ENCODE data around the gene XRCC4. TPM values are rescaled to one million over a fixed set of nuclear protein-coding genes. Genes with fewer than 3 reads are reported as not detected.

XRCC4 gene
- total and polyA plus RNA-seq, 2 of the 8 experiments (the other 6 are each of a cell fraction or from before 2014, with no cell fraction given), result 3.0 to 8.3 TPM

GRCh38 chr5:83331842-83332241 is 254.5 kb downstream of the XRCC4 start:
- H3K23me2 ChIP-seq (ENCODE audit: low read depth, low read length), result no peaks in the 10 kb centered on the region
- no peaks in the 10 kb centered on the region for H4K20me1 ChIP-seq (replicated peaks in 1 of 2; ENCODE audit: control insufficient read depth in 1 of 2, insufficient read depth in 2 of 2, low read length in 2 of 2)
- H3K18ac ChIP-seq (ENCODE audit: extremely low read depth, low read length), result no peak overlapping the region
- no peak overlapping the region for H3K9ac ChIP-seq (replicated peaks in 1 of 4; ENCODE audit: extremely low read depth in 1 of 4, low read depth in 3 of 4, low read length in 3 of 4)
- TF ChIP-seq CBX5 (IDR thresholded peaks at IDR 0.05; ENCODE audit: low read depth, low read length) (no peak), SP4 (IDR thresholded peaks at IDR 0.05; ENCODE audit: low read length) (no peak), RBBP5 (IDR thresholded peaks at IDR 0.05; ENCODE audit: borderline replicate concordance, low read depth, low read length) (no peak)
- H3K9me3 ChIP-seq (ENCODE audit: insufficient read depth in 2 of 2, low read depth in 1 of 2, low read length in 1 of 2), result no peaks in the 10 kb centered on the region
- H3K4me1 ChIP-seq (replicated peaks in 1 of 4; ENCODE audit: control insufficient read depth in 3 of 4, insufficient read depth in 4 of 4, low read length in 3 of 4), result no peaks in the 10 kb centered on the region
- no peak overlapping the region for H2AK5ac ChIP-seq (ENCODE audit: low read depth, low read length)
- H2AFZ ChIP-seq (ENCODE audit: low read length), result no peak overlapping the region
- WGBS, 2 experiments (ENCODE audit: extremely low coverage in 1 of 2, insufficient coverage in 1 of 2, insufficient read length in 1 of 2, insufficient replicate concordance in 2 of 2, low coverage in 1 of 2, low lambda C conversion rate in 2 of 2, missing lambda C conversion rate in 1 of 2), result 85% methylated on average over 2 of the region's 2 CpGs; no CpG with 5 or more reads in 1 of the 2 experiments
- no peak overlapping the region for H4K91ac ChIP-seq (replicated peaks; ENCODE audit: insufficient read length, low read length)
- no peak overlapping the region for H4K8ac ChIP-seq (ENCODE audit: extremely low read depth, insufficient read depth, low read length)
- no peaks in the 10 kb centered on the region for H3K36me3 ChIP-seq (ENCODE audit: control insufficient read depth in 2 of 4, insufficient read depth in 4 of 4, low read length in 3 of 4)
- no peak overlapping the region for H2BK15ac ChIP-seq (ENCODE audit: low read length)
- no peak overlapping the region for H3K14ac ChIP-seq (ENCODE audit: insufficient read length)
- H3K23ac ChIP-seq (ENCODE audit: insufficient read length), result no peak overlapping the region
- H3K79me2 ChIP-seq (ENCODE audit: control insufficient read depth in 1 of 2, insufficient read depth in 2 of 2, low read length in 2 of 2), result no peaks in the 10 kb centered on the region
- no peaks in the 10 kb centered on the region for H3K79me1 ChIP-seq (ENCODE audit: low read depth, low read length)
- no peak overlapping the region for H2BK120ac ChIP-seq (replicated peaks; ENCODE audit: low read depth, low read length)
- H3K56ac ChIP-seq (replicated peaks; ENCODE audit: insufficient read length, low read depth, low read length), result no peak overlapping the region
- H4K5ac ChIP-seq (ENCODE audit: insufficient read length, low read depth, low read length), result no peak overlapping the region
- no peak overlapping the region for H2BK20ac ChIP-seq (ENCODE audit: low read length)
- no peak overlapping the region for H3K4ac ChIP-seq (replicated peaks; ENCODE audit: insufficient read length, low read depth, low read length)
- no peaks in the 10 kb centered on the region for H3K27me3 ChIP-seq (replicated peaks in 1 of 4; ENCODE audit: control insufficient read depth in 3 of 4, extremely low read depth in 1 of 4, insufficient read depth in 3 of 4, low read length in 3 of 4)
- no peak for FAIRE-seq
- no peak overlapping the region for H2BK5ac ChIP-seq (ENCODE audit: low read depth, low read length)
- no peak for DNase-seq (ENCODE audit: low read depth in 1 of 2, low spot score in 2 of 2)
- H2BK12ac ChIP-seq (ENCODE audit: low read depth, low read length), result no peak overlapping the region
- no peak overlapping the region for H3K4me3 ChIP-seq (ENCODE audit: extremely low read depth in 1 of 4, insufficient read depth in 2 of 4, low read depth in 3 of 4, low read length in 4 of 4)
- ChIA-PET CTCF (ENCODE audit: partially characterized antibody) (no interaction called here), POLR2A (ENCODE audit: partially characterized antibody) (interaction anchor here (0.6 kb wide), 1 partner anchor 279 kb away, joined by 3 read pairs; no protein-coding TSS in a partner anchor)
- H3K27ac ChIP-seq (ENCODE audit: low read depth, low read length), result no peak overlapping the region
- H3K4me2 ChIP-seq (ENCODE audit: insufficient read depth in 1 of 2, low read depth in 2 of 2, low read length in 2 of 2), result no peak overlapping the region
